Measurements from ENCODE around the gene TEX22.

Gene TEX22

DNA sequence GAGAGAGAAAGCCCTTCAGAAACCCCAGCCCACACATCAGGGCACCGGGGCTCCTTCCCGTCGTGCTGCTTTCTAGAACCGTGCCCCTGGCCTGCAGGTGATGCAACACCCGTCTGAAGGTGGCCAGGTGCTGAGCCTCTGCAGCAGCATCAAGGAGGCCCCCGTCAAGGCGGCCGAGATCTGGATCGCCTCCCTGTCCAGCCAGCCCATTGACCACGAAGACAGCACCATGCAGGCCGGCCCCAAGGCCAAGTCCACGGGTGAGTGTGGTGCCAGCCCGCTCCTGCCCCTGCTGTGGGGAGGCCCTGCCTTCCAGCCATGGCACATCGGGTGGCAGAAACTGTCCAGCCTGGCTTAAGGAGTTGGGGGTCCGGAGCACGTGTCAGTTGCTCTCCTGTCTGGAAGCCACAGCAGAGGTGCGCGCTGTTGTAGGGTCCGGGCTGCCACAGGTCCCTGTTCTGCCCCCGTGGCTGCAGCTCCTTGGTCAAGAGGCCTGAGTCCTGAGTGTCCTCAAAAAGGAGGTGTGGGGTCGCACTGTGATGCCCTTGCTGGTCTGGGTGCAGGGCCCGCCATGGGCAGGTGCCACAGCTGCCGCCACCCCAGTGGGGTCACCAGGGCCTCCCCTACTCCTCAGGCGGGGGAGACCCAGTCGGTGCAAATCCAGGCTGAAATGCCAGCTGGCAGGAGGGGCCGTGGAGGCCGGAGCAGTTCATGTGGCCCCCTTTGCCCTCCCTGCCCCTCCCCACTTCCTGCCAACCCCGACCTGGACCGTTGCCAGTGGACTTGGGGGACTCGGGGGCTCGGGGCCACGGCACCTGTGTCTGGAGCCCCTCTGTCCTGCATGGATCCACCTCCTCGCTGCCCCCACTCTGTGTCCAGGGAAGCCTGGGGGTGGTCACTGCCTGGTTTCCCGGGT is 31.0 kb upstream of the TEX22 start:
- no peak for DNase-seq

DNA sequence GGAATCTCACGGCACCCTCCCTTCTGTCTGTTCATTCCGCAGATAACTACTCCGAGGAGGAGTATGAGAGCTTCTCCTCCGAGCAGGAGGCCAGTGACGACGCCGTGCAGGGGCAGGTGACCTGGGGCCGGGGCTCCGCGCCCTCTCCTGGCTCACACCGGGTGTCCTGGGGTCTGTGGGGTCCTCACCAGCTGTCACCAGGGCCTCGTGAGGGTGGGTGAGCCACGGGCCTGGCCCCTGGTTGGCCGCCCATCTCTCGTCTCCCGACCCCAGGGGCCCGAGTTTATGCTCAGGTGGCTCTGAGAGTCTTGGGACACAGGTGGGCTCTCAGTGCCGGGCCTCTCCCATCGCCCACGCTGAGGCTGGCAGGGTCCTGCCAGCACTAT is 30.3 kb upstream of the TEX22 start:
- no peak for DNase-seq

DNA sequence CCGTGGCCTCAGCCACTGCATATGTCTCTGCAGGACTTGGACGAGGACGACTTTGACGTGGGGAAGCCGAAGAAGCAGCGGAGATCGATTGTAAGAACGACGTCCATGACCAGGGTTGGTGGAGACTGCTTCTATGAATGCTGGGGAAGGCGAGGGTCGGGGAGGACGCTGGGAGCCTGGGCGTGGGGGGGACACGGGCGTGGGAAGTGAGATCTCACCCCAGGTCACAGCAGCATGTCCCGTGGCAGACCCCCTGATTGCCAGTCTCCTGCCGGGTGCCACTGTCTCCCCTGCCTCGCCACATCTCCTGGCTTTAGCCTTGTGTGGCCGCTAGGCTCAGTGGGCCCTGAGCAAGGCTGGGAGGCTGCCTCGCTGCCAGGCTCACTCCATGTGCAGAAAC is 29.9 kb upstream of the TEX22 start:
- no peak for DNase-seq

DNA sequence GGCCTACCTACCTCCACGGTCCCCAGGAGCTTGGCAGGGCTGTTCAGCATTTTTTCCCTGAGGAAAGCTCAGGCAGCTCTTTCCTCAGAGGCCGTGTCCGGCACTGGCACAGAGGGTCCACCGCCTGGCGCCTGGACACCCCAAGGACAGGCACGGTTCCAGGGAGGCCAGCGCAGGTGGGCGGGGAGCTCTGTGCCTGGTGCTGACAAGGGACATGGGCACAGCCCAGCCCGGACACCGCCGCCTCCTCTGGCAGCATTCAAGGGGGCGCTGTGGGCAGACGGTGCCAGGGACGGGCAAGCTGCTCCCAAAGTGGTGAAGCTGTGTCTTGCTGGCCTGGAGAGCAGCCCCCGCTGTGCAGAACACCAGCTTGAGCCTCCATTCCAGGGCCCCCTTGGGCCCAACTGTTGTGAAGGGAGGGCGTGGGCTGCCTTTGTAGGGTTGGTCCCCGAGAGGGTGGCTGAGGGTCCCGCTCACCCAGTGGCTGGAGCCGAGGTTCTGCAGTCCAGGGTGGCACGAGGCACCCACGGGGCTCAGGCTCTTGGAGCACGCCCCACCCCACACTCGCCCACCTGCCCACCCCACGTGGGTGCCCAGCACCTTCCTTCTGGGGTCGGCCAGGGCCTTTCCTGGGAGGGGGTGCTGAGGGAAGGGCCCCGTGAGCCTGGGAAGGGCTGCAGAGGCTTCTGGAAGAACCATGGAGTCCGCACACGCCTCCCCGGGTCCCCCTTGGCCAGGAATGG is 29.3 kb upstream of the TEX22 start:
- DNase-seq, result no peak

DNA sequence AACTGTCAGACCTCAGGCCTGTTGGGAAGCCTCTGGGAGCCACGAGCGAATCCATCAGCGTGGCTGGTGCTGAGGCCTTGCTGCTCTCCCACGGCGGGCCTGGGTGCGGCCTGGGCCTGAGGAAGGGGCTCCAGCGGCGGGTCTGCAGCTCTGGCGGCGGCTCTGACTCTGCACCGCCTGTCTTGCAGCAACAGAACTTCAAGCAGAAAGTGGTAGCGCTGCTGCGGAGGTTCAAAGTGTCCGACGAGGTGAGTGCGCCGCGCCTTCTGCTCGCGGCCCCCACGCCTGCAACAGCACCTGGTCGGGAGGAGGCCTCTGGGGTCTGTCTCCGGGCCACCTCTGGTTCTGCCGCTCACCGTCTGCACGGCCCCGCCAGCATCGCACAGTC is 28.7 kb upstream of the TEX22 start:
- no peak for DNase-seq

DNA sequence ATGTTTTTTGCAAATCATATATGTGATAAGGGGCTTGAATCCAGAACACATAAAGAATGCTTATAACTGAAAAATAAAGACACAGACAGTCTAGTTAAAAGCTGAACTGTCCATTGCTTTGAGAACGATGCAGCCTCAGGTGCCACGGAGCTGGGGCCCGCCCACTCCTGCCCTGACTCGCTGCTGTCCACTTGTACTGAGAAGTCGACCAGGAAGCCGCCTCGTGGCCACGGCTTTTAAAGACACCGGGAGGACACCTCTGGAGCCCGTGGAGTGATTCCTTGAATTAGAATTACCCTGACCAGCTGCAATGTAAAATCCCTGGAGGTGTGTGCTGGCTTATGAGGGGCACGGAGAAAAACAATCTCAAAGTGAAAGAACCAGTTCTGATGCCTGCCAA is 23.9 kb upstream of the TEX22 start:
- DNase-seq, result no peak

DNA sequence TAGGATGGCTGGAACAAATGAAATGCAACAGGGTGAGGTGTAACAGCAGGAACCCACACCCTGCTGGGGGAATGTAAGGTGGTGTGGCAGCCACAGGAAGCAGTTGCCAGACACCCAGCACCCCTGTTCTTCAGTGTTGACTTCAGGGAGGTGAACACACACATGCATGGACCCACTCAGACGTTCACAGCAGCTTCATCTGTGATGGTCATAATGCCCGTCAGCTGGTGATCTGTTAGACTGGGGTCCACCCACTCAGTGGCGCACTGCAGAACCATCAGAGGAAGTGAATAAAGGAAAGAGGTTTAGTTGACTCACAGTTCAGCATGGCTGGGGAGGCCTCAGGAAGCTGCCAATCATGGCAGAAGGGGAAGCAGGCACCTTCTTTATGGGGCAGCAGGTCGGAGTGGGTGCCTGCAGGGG is 22.7 kb upstream of the TEX22 start:
- DNase-seq, result no peak

DNA sequence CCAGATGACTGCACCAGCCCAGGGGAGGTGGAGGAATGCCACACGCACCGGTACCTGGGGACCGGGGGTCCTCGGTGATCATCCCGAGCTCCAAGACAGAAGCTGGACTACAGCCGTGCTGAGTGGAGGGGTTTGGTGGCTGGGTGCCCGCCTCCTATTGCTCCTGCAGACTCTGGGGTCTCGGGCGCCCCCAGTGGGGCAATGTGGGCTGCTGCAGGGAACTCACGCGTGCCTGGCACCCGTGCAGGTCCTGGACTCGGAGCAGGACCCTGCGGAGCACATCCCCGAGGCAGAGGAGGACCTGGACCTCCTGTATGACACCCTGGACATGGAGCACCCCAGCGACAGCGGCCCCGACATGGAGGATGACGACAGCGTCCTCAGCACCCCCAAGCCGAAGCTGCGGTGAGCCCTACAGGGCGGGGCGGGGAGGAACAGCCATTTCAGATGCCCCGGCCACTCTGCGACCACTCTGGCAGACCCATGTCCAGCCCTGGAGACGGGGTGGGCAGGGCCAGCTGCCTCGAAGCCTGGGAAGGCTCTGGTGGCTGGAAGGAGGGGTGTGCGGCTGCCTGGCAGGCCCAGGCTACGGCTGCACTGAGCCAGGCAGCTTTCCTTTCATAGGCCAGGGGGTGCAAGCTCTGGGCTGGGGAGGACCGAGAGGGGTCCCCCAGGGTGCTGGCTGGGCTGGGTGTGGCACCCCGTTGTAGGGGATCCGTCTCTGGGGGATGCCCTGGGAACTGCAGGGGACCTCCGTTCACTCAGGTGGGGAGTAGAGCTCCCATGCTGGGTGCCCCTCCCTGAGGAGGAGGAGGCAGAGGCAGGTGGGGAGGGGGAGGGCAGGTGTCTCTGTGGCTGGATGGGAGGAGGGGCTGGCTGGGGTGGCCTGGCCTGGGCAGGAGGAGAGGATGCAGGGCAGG is 21.6 kb upstream of the TEX22 start:
- no peak for DNase-seq

DNA sequence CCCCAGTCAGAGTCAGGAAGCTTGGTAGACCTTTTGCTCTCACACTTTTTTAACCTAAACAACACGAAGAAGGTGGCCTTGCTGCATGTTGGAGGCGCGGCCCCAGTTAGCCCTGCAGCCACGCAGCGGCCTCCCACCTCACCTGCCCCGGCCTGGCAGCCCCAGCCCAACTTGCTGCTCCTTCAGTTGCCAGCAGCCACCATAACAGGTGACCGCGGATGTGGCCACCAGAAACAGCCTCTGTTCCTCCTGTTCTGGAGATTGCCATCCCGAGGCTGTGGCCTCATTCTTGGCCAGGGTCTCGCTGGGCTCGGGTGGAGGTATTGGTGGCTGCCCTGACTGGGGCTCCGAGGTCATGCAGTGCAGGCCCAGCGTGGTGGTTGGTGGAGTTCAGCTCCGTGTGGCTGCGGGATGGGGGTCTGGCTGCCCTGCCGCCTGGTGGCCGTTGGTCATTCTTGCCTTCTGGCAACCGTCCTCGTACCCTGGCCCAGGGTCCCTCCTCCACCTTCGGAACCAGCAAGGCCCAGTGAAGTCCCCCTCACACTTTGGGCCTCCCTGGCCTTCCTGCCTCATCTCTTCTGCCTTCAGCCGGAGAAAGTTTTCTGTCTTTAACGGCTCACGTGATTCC is 20.7 kb upstream of the TEX22 start:
- no peak for DNase-seq

DNA sequence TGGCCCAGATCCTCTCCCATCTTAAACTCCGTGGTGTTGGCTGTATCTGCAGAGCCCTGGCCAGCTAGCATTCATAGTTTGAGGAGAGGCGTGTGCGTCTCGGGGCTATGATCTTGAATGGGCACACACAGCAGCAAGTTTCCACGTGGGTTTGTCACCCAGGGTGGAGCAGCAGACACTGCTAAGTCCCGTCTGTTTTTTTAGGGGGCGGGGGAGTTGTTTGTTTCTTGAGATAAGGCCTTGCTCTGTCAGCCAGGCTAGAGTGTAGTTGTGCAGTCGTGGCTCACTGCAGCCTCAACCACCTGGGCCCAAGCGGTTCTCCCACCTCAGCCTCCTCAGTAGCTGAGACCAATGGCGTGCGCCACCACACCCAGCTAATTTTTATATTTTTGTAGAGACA is 20.1 kb upstream of the TEX22 start:
- DNase-seq, result no peak

DNA sequence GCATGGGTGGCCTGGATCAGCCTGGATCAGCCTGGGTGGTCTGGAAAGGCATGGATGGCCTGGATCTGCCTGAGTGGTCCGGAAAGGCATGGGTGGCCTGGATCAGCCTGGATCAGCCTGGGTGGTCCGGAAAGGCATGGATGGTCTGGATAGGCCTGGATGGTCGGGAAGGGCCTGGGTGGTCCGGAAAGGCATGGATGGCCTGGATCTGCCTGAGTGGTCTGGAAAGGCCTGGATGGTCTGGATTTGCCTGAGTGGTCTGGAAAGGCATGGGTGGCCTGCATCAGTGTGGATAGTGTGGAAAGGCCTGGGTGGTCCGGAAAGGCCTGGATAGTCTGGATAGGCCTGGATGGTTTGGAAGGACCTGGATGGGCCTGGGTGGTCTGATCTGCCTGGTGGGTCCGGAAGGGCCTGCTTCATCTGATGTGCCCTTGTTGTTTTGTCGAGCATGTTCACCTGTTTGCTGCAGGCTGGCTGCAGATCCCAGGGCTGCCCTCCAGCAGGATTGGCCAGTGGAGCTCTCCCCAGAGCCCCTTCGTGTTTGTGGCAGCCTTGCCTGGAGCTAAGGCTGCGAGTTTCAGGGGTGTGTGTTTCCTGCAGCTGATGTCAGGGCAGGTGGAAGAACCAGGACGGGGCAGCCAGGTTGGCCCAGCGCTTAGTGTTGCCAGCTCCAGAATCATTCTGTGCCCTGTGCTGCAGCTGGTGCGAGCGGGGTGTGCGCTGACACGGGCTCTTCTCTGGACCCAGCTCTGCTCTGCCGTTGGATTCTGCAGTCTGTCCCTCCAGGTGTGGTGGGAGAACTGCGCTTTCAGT is 19.3 kb upstream of the TEX22 start:
- no peak for DNase-seq

DNA sequence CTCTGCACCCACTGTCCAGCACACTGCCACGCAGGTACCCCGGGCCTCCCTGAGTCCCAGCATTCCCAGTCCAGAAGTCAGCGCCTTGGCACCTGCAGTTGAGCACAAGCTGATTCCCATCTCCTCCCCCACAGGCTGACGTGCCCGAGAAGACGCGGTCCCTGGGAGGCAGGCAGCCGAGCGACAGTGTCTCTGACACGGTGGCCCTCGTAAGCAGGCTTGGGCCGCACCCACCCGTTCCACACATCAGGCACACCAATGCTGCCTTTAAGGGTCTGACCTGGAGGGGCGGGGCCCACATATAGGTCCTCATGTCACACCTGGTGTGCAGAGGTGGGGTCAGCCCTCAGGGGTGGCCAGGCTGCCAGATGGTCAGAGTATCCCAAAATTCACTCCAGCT is 18.4 kb upstream of the TEX22 start:
- DNase-seq, result no peak

DNA sequence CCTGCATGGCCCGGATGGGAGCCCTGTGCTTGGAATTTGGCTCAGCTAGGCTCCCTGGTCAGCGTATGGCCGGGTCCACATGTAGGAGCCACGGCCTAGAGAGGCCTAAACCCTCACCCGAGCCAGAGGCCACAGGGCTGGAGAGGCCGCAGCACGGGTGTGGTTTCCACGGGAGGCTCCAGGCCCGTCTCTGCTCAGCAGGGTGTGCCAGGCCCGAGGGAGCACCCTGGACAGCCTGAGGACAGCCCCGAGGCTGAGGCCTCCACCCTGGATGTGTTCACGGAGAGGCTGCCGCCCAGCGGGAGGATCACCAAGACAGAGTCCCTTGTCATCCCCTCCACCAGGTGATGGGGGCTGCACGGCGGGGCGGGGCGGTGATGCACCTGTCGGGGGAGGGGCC is 17.6 kb upstream of the TEX22 start:
- no peak for DNase-seq

DNA sequence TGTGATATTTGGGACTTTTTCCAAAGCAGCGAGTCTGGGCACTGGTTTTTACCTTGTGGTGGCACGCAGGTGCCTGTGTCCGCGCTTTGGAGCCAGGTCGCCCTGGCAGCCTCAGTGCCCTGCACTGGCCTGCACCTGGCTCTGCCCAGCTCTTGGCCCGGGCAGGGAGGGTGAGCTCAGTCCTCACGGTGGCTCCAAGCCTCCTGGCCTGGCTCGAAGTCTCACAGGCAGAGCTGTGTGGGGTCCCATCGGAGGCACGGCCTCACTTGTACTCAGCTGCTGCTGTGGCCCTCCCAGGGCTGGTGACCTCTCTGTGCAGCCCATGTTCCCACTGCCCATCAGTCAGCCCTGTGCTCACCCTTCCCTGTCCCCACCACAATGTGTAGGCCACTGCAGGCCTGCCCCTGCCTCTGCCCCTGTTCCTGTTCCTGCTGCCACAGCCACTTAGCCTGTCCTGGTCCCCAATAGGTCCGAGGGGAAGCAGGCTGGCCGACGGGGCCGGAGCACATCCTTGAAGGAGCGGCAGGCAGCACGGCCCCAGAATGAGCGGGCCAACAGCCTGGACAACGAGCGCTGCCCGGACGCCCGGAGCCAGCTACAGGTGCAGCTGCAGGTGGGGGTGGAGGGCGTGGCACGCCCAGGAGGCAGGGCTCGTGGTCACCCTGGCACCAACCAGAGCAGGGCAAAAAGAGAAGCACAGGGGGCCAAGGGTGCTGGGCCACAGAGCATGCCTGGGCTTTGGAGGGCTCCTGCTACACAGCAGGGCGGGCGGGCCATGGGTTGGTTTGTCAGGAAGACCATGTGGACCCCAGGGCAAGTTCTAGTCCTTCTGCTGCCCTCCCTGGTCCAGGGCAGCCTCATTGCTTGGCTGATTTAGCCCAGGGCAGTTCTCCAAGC is 16.6 kb upstream of the TEX22 start:
- DNase-seq, result no peak

DNA sequence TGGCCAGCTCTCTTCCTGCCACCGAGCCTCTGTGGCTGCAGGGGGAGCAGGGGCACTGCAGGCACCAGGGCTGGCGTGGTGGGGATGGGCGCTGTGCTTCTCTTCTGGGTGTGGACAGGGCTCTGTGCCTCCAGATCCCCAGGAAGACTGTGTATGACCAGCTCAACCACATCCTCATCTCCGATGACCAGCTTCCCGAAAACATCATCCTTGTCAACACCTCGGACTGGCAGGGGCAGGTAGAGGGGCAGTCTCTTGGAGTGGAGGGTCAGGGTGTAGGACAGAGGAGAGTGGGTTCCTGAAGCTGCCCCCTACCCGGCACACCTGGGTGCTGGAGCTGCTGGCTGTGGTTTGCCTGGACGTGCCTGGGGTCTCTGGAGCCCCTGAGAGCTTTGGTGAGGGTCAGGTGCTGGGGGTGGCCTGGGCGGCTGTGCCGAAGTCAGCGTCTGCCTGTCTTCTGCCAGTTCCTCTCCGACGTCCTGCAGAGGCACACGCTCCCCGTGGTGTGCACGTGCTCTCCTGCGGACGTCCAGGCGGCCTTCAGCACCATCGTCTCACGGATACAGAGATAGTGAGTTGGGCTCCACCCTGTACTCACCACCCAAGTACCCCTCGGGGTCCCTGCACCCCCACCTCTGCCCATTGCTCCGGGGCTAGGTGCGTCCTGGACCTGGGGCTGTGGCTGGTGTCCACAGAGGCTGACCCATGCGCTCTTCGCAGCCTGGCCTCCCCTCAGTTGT is 15.8 kb upstream of the TEX22 start:
- no peak for DNase-seq

DNA sequence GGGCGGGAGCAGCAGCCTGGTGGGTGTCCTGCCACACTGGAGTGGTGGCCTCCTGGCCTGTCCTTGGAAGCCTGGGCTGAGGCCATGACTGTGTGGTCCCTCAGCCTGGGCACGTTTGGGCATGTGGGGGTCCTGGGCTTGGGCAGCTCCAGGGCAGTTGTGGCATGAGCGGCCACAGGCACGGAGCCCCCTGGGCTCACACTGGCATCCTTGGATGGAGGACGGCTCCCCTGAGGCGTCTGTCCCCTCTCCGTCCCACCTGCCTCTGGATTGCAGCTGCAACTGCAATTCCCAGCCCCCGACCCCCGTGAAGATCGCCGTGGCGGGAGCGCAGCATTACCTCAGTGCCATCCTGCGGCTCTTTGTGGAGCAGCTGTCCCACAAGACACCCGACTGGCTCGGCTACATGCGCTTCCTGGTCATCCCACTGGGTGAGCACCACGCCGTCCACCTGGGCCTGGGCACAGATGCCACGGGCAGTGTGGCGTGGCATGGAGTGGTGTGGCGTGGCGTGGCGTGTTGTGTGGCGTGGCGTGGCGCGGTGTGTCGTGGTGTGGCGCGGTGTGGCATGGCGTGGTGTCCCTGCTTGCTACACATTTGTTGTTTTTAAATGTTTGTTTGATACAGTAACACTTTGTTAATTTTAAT is 15.1 kb upstream of the TEX22 start:
- DNase-seq, result no peak

DNA sequence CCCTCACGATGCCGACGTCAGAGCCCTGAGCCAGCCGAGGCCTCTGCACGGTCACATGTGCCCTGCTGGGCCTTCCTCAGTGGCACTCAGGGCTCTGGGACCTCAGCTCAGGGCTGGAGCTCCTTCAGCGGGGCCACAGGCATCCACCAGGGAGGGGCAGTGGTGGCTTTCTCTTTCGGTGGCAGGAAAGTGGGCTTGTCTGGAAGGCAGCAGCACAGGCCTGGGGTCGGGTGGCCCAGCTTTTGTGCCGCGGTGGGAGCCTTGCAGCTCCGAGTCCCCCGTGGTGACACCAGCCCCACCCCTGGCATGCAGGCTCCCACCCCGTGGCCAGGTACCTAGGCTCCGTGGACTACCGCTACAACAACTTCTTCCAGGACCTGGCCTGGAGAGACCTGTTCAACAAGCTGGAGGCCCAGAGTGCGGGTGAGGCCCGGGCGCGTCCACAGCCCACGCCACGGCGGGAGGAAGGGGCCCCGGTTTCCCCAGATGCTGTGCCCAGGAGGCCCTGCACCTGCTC is 14.2 kb upstream of the TEX22 start:
- no peak for DNase-seq

DNA sequence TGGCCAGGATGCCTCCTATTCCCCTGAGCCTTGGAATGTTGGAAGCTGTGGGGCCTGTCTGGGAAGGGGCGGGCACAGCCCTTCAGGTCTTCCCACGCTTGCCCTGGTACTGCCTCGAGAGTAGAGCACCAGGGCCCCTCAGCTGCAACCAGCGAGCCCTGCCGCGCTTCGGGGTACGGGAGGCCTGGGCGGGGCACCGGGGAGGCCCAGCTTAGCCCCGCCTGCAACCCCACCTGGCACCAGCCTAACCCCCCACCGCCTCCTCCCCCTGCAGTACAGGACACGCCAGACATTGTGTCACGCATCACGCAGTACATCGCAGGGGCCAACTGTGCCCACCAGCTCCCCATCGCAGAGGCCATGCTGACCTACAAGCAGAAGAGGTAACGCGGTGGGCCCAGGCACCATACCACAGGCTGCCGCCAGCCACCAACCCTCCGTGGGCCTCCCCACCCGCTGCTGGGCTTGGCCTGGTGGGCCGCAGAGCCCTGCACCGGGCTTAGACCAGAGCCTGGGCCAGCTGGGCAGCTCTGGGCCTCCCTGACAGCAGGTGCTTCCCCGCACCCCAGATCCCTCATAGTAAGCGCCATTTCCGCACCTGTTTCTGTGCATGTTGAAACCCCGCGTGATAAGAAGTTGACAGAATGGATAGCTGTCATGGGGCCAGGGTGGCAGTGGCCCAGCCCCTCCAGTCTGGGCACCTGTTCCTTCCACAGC is 13.6 kb upstream of the TEX22 start:
- DNase-seq, result no peak

DNA sequence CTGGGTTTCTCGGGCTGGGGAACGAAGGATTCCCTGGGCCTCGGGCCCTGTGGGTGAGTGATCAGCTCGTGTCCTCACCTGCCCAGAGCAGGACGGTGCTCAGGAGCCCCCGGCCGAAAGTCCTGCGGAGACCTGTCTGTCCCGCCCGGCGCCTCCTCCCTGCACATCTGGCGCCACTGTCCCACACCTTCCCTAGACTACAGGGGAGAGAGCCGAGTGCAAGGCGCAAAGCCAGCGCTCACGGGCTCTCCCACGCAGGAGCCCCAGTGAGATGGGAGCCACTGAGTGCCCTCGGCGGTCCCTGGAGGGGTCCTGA is 13.1 kb upstream of the TEX22 start:
- no peak for DNase-seq

All from T-helper 9 cell (primary cell).